ENCODE measurements around the gene MCC.

MCC gene

DNA sequence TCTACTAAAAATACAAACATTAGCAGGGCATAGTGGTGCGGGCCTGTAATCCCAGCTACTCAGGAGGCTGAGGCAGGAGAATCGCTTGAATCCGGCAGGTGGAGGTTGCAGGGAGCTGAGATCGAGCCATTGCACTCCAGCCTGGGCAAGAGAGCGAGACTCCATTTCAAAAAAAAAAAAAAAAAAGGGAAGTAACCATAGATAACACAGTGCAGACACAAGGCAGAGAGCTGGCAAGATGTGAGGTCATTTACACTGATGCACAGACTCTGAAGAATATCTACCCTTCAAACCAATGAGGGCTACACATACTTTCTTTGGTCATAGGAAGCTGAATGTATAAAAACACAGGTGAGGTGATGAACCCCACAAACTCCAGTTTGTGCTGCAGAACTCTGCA lies 379.8 kb downstream of the MCC start:
- no peak for DNase-seq (ENCODE audit: low read depth)

DNA sequence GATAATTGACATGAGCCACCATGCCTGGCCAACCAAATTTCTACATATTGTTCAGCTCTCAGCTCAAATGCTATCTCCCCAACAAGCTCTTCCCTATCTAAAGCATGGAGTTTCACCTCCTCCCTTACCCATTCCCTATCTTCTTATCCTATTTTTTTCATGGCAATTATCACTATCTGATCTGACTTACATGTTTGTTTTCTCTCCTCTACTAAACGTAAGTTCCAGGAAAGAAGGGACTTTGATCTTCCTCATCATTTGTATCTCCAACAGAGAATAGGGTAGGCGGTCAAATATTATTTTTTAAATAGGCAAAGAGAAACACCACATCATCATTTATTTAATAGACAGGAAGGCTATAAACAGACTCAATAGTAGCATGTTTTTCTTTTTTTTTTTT lies 381.4 kb downstream of the MCC start:
- DNase-seq (ENCODE audit: low read depth) = no peak

DNA sequence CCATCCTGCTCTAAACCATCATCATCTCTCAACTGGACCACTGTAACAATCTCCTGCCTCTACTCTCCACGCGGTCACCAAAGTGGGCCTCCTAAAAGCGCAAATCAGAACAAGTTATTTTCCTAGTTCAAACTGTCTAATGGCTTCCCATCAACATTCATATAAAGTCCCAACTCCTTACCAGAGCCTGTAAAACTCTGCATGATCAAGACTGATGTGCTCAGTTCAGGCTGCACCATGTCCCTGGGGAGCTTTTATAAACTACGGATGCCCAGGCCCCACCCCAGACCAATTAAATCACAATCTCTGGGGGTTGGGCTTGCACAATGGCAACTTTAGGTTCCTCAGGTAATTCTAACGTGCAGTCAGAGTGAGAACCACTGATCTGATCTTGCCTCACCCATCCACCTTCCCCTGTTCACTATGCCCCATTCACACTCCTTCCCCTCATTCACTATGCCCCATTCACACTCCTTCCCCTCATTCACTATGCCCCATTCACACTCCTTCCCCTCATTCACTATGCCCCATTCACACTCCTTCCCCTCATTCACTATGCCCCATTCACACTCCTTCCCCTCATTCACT lies 382.5 kb downstream of the MCC start:
- DNase-seq (ENCODE audit: low read depth) = no peak

DNA sequence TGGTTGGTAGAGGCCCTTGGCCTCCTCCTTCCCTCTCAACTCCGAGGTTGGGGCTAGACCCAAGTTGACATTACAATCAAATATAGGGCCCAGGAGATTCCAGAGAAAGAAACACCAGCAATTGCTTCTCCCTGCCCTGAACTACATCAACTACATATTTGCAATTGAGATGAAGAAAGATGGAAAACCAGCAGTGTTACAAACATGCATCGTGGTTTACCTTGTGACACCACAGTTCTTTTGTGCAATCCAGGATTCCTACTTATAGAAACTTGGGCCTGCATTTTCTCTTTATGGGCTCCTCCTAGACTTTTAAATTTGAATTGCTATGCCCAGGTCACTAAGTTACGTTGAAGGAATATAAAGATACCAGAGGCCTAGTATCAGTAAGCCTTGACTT lies 384.9 kb downstream of the MCC start:
- DNase-seq (ENCODE audit: low read depth) = no peak

DNA sequence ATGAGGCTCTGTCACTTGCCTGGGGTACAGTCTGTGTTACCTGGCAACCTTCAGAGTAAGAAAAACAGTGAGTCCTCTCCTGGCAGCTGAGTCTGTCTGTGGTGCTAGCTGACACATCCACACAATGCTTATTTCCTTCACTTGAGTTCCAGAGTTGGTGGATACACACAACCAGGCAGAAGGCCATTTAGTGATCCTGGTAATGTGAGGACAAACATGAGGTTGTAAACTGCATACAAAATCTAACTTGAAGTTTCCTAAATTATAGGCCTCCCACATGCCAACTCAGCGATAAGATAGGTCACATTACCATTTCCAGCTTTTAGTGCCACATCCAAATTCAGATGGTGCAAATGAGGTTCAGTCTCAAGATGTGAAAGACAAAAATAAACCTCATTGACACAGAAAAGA lies 386.1 kb downstream of the MCC start:
- DNase-seq (ENCODE audit: low read depth) = no peak

DNA sequence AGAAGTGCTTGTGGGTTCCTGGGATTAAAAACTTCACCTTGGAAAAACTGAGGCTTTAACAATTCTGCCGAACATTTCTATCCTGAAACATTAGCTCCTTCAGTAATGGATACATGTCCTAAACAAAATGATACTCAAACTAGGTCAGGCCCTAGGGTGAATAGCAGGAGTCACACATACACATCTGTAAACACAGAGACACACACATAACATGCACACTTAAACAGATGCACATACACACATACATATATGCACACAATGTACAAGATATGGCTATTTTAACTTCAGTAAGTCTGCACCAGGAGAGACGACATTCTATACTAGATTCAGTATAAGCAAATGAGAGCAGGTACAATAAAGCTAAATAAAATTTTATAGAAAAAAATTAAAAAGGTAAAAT lies 387.3 kb downstream of the MCC start:
- no peak for DNase-seq (ENCODE audit: low read depth)

DNA sequence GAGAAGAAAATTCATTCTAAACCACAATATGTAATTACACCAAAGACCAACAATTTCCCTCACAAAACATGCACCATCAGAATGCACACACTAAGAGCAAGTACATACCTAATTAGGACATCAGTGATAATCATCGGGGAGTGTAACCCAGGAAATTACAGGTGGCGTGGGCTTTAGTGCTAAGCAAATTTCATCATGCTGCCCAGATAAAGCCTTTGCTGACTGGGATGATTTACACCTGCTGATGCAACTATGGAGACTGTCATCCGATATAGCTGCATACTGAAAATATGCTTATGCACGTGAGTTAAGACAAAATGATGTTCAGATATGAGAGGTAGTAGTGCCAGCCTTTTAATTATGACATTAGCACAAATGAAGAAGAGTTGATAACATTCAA lies 388.4 kb downstream of the MCC start:
- DNase-seq (ENCODE audit: low read depth) = no peak

- DNase-seq (ENCODE audit: low read depth) = no peak
These were observed 389.9 kb downstream of the MCC start for GRCh38 chr5:113098378-113098777.

DNA sequence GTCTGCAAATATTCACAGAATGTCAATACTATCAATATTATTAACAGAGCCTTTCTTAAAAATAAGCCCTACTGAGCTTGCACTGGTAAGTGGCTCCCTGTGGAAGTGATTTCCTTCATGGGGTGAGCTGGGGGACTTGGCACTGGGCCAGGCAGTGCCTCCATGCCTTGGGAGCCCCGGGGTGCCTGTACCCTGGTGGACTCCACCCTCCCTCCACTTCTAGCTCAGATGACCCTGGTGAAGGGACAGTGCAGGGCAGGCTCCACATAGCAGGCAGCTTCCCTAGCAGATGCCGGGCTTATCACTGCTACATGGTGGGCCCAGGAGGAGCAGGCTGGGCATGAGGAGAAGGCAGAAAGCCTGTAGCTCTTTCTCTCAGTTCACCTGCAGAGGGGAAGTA lies 392.4 kb downstream of the MCC start:
- no peak for DNase-seq (ENCODE audit: low read depth)

DNA sequence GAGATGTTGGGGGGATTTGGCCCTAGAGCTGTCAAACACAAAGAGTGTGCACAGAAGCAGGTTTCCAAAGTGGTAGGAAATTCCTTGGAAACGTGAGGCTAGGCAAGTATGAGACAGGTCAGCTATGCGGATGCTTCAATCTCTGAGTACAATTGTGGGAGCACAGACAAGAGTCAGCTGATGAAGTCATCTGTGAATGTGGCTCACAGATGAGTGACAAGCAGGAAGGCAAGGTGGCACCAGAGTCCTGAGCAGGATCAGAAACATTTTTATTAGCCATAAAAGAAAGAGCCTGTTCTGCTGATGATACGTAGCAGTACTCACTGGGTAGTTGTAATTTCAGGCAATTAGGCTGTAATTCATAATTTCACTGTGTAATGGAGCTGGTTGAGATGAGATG lies 394.7 kb downstream of the MCC start:
- no peak for DNase-seq (ENCODE audit: low read depth)

- no peak for DNase-seq (ENCODE audit: low read depth)
These were observed 395.6 kb downstream of the MCC start for GRCh38 chr5:113092683-113093082.

GRCh38 chr5:113091622-113092021 lies 396.6 kb downstream of the MCC start:
- no peak for DNase-seq (ENCODE audit: low read depth)

DNA sequence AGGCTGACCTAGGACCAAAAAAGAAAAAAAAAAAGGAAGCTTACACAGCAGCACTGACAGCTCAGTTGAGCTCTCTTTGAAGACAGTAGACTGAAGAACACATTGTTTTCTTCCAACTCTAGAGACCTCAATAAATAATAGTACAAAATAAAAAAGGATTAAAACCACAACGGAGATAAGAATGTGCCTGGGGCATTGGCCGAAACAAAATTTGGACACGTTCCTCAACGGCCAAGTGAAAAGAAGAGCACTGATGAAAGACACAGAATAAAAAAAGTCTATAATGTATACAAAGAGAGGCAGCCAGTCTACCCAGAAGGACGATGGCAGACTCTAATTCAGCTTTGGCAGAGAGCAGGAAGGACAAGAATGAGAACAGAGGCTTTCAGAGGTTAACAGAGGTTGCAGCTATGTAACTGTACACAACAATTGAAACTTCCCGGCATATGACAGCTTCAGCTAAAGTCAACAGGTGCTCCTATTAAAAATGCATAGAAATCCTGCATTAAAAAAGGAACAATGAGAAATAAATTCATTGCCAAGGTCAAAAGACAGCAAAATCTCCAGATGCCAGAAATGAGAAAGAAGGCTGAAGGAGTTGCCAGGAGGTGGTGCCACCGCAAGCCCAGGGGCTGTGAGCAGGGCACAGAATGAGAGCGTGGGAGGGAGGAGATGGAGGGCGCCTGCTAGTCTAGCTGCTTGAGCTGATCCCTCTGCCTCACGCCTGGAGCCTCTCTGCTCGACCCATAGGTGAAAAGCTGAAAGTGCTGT lies 397.7 kb downstream of the MCC start:
- DNase-seq (ENCODE audit: low read depth) = no peak

GRCh38 chr5:113089653-113090335 lies 398.5 kb downstream of the MCC start:
- no peak for DNase-seq (ENCODE audit: low read depth)

DNA sequence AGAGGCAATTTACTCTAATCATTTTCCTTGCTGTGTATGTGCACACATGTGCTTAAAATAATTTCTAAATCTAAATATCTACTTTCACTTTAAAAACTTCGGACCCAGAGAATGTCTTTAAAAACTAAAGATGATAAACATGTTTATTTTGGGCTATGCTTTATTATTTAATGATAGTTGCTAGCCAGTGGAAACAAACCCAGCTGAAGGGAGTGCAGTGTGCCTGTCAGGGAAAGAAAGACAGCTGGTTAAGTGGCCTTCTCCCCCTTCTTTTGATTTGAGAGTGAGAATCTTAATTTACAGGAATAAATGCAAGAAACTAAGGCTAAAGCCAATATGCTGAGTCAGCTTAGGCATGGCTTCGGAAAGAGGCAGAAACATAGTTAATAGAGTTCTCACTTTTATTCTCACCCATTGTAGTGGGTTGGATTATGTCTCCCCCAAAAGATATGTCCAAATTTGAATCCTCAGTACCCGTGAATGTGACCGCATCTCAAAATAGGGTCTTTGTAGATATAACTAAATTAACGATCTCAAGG lies 400.2 kb downstream of the MCC start:
- DNase-seq (ENCODE audit: low read depth) = no peak

DNA sequence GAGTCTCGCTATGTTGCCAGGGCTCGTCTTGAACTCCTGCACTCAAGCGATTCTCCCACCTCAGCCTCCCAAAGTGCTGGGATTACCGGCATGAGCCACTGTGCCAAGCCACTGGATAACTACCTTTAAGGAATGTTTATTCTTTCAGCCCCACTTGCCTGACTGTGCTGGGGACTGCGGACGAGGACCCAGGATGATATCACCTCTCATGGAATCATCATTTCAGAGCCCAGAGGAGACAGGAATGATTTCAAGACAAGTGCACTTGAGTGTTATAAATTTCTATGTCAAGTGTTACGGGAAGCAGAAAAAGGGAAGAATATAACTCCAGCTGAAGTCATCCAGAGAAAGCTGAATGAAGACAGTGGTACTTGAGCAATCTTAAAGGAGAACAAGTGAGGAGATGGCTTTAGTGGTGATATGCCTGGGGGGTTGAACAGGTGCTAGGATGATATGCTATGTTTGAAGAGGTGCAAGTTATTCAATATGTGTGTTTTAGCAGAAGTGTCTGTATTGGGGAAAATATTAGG lies 402.3 kb downstream of the MCC start:
- no peak for DNase-seq (ENCODE audit: low read depth)

DNA sequence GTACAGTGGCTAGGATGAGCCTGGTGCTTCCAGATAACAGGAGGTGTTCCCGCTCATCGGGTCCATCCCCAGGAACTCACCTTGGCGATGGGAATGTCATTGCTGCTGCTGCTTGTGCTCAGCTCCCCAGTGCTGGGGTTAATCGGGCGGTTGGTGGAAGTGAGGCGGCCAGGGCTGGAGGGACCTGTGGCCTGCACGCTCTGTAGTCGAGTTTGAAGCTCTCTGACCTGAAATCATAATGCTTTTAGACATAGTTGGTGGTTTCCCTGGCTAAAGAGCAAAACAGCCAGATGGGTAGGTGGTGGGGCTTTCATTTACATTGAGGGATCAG lies 403.2 kb downstream of the MCC start:
- no peak for DNase-seq (ENCODE audit: low read depth)

DNA sequence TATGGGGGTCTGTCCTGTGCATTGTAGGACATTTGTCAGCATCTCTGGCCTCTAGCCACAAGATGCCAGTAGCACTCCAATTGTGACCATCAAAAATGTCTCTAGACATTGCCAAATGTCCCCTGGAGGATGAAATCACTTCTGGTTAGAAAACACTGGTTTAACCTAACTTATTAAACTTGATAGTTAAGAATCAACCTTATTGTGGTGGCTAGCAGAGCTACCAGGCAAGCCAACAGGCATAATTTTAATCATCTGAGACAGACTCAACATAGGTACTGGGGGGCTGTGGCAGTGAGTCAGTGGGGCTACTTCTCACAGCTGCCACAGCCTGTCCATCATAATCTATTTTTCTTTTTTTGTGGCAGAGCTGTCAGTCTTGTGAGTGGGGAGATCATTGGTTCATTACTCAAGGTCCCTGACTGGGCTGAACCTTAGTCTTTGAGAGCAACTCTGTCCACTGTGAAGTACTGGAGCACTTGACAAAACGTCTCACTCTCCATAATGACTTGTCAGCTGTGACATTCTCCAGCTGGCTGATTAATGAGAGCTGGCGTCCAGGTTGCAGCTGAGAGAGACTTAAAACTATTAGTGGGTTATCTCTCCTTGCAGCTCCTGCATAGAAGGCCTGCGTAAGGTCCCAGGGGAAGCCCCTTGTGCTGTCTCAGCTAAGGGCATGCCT lies 403.7 kb downstream of the MCC start:
- no peak for DNase-seq (ENCODE audit: low read depth)

- no peak for DNase-seq (ENCODE audit: low read depth)
These were observed 404.8 kb downstream of the MCC start for GRCh38 chr5:113083481-113083880.

GRCh38 chr5:113082547-113082905 lies 405.7 kb downstream of the MCC start:
- no peak for DNase-seq (ENCODE audit: low read depth)

GRCh38 chr5:113081881-113082546 lies 406.2 kb downstream of the MCC start:
- no peak for DNase-seq (ENCODE audit: low read depth)

Data from T-helper 22 cell (primary cell).